ENCODE measurements around the gene TNK1.

The TNK1 gene

GRCh38 chr17:7419819-7420610 lies 39.1 kb downstream of the TNK1 start, which contains the start of gene SPEM1:
Gene SPEM1, plus strand, starts transcription at chr17:7420324. Its CDS starts 61 bp downstream, at chr17:7420385.
- TF ChIP-seq ZNF274 (IDR thresholded peaks at IDR 0.05; ENCODE audit: low read depth, low read length), result no peak
- H3K4me3 ChIP-seq (ENCODE audit: low read length), result no peak within 1 kb of the TSS

DNA sequence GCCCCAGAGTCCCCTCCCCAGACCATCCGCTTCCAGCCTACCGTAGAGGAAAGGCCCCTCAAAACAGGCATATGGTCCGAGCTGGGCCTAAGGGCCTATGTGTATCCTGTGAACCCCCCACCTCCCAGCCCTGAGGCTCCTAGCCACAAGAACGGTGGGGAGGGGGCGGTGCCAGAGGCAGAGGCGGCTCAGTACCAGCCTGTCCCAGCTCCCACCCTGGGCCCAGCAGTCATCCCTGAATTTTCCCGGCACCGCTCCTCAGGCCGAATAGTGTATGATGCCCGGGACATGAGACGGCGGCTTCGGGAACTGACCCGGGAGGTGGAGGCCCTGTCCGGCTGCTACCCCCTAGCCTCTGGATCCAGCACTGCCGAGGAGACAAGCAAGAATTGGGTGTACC lies 40.3 kb downstream of the TNK1 start:
- no peak for TF ChIP-seq ZNF274 (IDR thresholded peaks at IDR 0.05; ENCODE audit: low read depth, low read length)
- H3K4me3 ChIP-seq (ENCODE audit: low read length), result no peak overlapping the region

DNA sequence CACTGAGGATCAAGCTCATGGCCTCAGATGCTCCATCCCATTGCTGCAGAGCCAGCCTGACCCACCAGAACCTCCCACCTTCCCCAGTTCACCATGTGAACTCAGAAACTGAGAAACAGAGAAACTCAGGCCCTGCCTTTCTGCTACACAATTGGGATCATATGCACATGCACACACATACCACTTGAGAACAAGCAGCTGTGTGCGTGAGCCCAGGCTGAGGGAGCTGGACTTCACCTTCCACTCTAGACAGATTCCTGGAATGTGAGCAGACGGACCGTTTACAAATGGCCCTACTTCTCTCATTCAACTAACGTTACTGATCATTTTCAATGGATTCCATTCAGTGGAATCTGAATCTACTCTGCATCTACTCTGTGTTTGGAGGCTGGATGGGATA lies 42.8 kb downstream of the TNK1 start:
- no peak for TF ChIP-seq ZNF274 (IDR thresholded peaks at IDR 0.05; ENCODE audit: low read depth, low read length)
- no peak overlapping the region for H3K4me3 ChIP-seq (ENCODE audit: low read length)

DNA sequence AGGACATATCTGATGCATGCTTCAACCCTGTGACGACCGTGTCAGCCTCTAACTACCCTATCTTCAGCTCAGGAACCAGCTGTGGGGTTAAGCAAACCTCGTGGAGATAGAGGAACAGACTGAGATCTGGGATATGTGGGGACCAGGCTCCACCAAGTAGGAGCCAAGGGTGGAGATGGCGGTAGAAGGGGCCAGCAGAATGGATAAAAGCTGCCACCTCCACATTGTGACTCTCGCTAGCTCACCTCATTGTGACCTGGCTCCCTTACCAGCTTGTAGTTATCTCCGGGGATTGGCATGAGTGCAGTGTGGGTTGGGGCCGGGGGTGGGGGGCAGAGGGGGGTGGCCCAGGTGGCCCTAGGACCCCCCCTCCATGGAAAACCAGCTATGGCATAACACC lies 44.4 kb downstream of the TNK1 start, which contains the start of gene SPEM2:
TSS of gene SPEM2 (plus strand) at position 301 of the 400 bp plus-strand sequence. CDS start at position 374, 73 bp downstream.
- TF ChIP-seq ZNF274 (IDR thresholded peaks at IDR 0.05; ENCODE audit: low read depth, low read length), result no peak
- no peak within 1 kb of the TSS for H3K4me3 ChIP-seq (ENCODE audit: low read length)

GRCh38 chr17:7425756-7426155 lies 44.9 kb downstream of the TNK1 start:
- no peak overlapping the region for H3K4me3 ChIP-seq (ENCODE audit: low read length)
- no peak for TF ChIP-seq ZNF274 (IDR thresholded peaks at IDR 0.05; ENCODE audit: low read depth, low read length)

DNA sequence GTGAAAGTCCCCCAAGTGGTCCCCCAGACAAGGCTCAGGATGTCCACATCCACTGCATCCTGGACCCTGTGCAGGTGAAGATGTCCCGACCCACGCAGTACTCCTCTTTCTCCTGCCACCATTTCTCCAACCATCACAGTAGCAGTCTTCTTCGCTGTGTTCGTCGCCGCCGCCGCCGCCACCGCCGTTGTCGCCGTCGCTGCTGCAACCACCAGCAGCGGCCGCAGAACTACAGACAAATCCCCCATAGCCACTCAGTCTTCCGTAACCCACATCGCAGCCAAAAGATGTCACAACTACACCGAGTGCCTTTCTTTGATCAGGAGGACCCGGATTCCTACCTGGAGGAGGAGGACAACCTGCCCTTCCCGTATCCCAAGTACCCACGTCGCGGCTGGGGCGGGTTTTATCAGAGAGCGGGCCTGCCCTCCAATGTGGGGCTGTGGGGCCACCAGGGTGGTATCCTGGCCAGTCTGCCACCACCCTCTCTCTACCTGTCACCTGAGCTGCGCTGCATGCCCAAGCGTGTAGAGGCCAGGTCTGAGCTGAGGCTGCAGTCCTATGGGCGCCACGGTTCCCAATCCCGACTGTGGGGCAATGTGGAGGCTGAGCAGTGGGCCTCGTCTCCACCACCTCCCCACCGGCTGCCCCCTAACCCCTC lies 45.4 kb downstream of the TNK1 start:
- TF ChIP-seq ZNF274 (IDR thresholded peaks at IDR 0.05; ENCODE audit: low read depth, low read length), result no peak
- H3K4me3 ChIP-seq (ENCODE audit: low read length), result no peak overlapping the region

GRCh38 chr17:7426896-7427489 lies 46.1 kb downstream of the TNK1 start:
- TF ChIP-seq ZNF274 (IDR thresholded peaks at IDR 0.05; ENCODE audit: low read depth, low read length), result no peak
- H3K4me3 ChIP-seq (ENCODE audit: low read length), result no peak overlapping the region

DNA sequence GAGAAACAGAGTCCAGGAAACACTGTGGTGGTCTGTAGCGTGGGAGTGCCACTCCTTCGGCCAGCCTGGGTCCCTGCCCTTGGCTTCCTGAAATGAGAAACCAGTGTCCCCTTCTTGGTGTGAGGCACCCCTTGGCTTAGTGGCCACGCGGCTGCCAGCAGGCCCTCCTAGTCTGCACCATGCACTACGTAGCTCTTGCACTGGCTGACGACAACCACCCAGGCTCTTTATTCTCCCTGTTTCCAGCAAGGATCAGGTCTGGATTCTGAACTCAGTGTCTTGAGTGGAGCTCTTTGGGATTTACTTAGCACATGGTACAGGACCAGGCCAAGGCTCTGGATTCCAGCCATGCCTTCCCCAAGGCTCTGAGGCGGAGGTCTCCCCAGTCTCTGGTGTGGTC lies 46.7 kb downstream of the TNK1 start:
- no peak overlapping the region for H3K4me3 ChIP-seq (ENCODE audit: low read length)
- no peak for TF ChIP-seq ZNF274 (IDR thresholded peaks at IDR 0.05; ENCODE audit: low read depth, low read length)

- H3K4me3 ChIP-seq (ENCODE audit: low read length), result no peak within 1 kb of the TSS
- TF ChIP-seq ZNF274 (IDR thresholded peaks at IDR 0.05; ENCODE audit: low read depth, low read length), result no peak
Observed at GRCh38 chr17:7428557-7428956, 47.7 kb downstream of the TNK1 start, which contains the start of gene SPEM3. Gene SPEM3, plus strand, starts transcription at chr17:7428857. Its CDS starts 46 bp downstream, at chr17:7428903.

GRCh38 chr17:7429722-7430121 lies 48.8 kb downstream of the TNK1 start:
- no peak for TF ChIP-seq ZNF274 (IDR thresholded peaks at IDR 0.05; ENCODE audit: low read depth, low read length)
- no peak overlapping the region for H3K4me3 ChIP-seq (ENCODE audit: low read length)

DNA sequence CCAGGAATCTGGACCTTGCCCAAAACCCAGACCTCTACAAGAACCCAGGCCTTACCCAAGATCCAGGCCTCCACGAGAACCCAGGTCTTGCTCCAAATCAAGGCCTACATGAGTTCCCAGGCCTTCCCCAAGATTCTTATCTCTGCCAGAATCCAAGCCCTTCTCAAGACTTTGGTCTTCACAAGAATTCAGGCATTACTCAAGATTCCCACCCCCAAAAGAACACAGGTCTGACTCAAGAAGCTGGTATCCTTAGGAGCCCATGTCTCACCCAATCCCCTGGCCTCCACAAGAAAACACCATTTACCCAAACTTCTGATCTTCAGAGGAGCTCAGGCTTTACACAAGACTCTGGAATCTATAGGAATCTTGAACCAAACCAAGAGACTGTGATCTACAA lies 50.3 kb downstream of the TNK1 start:
- H3K4me3 ChIP-seq (ENCODE audit: low read length), result no peak overlapping the region
- no peak for TF ChIP-seq ZNF274 (IDR thresholded peaks at IDR 0.05; ENCODE audit: low read depth, low read length)

GRCh38 chr17:7432296-7432695 lies 51.4 kb downstream of the TNK1 start:
- TF ChIP-seq ZNF274 (IDR thresholded peaks at IDR 0.05; ENCODE audit: low read depth, low read length), result no peak
- no peak overlapping the region for H3K4me3 ChIP-seq (ENCODE audit: low read length)

DNA sequence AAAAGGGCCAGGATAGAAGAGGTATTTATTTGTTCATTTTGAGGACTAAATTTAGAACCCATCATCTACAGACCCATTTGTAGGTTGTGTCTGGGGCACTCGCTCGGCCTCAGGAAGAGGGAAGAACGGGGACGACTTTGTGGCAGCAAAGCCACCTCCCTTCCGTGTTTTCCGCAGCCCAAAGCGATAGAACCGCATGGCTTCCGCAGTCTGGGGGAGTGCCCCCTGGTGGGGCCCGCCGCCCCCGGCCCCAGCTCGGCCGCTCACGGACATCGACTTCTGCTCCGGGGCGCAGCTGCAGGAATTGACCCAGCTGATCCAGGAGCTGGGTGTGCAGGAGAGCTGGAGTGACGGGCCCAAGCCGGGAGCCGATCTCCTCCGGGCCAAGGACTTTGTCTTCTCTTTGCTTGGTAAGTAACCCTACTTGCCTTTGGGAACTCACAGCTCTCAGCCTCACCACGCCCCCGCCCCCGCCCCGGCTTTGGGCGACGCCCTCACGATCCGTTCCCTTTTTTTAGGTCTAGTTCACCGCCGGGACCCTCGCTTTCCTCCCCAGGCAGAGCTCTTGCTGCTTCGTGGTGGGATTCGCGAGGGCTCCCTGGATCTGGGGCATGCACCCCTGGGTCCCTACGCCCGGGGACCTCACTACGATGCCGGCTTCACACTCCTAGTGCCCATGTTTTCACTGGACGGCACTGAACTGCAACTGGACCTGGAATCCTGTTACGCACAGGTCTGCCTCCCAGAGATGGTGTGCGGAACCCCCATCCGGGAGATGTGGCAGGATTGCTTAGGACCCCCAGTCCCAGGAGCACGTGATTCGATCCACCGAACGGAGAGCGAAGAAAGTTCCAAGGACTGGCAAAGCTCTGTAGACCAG lies 55.0 kb downstream of the TNK1 start:
- no peak for TF ChIP-seq ZNF274 (IDR thresholded peaks at IDR 0.05; ENCODE audit: low read depth, low read length)
- H3K4me3 ChIP-seq (ENCODE audit: low read length), result peak overlapping the region; percentile 61
